GM18508 (cell line): Measurements from ENCODE around the gene NFYA.

ENCODE experiments used
- ATAC-seq: cut with Tn5 transposase; IDR thresholded peaks from one replicate; pipeline ENCODE4 v1.9.1; 2021; ENCODE audit warnings: moderate number of reproducible peaks; ENCODE audit not compliant: insufficient read depth, unreplicated experiment

The NFYA gene

GRCh38 chr6:41071923-41072835 lies 595 bp upstream of the NFYA start, which contains the start of gene OARD1:
Gene OARD1, minus strand, starts transcription at chr6:41072356. Its CDS starts 722 bp downstream, at chr6:41071634.
- ATAC-seq: peak; percentile 47

DNA sequence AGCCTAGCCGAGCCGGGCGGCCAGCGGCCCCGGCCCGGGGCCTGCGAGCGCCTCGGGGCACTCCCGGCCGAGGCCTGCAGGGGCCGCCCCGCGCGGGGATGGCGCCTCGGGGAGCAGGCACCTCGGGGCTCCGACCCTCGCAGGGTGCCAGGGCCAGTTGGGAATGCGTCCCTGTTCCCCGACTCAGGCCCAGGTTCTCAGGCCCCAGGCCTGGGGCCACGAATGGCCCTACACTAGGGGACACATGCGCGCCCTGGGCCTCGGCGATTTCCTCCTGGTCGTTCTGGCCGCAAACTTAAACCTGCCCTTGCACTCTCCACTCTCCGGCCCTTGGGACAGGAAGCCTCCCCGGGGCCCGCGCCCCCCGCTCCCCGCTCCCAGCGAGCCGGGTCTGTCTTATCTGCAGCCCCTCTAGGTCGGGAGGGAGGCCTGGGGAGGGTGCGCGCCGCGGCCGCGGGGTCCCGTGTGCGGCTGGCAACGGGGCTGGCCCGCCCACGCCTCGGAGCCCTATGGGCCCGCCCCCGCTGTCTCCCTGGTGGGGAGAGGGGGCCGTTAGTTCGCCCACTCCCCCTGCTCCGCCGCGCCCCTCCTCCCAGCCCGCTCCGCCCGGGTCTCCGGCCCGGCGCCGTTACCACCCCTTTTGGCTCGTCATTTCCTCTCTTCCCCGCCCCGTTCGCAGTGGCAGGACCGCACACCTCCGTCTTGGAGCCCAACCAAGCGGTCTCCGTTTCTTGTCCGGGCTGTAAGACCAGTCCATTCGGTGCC lies 611 bp downstream of the NFYA start:
- peak; percentile 1 for ATAC-seq

DNA sequence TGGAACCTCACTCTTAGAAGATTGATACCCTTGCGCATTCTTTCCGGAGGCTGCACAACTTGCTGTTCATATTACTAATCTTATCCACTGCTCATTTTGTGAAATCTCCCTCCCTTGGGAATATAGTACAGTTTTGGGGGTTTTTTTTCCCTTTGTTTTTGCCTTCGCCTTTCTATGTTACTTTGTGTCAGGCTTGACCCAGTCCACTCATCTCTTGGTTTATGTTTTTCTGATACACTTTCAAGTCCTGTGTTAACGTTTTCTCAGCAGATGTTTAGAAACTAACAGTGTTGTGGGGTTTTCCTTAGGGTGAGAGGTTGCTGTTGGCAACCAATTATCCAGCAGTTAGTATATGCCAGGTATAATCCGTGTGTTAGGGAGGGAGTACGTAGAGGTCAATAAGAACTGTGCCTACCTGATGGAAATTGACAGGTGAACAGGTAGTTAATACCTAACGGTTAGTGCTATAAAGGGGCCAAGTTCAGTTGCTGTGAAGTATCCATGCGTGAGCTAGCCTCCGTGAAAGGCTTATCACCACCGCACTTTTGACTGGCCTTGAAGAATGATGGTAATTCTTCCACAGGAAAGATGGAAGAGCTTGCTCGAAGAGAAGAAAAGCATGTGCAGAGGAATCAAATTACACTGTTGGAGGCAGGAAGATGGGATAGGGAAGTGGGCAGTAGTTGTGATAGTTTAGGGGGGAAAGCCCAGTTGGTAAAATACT lies 1.4 kb downstream of the NFYA start:
- no peak for ATAC-seq

DNA sequence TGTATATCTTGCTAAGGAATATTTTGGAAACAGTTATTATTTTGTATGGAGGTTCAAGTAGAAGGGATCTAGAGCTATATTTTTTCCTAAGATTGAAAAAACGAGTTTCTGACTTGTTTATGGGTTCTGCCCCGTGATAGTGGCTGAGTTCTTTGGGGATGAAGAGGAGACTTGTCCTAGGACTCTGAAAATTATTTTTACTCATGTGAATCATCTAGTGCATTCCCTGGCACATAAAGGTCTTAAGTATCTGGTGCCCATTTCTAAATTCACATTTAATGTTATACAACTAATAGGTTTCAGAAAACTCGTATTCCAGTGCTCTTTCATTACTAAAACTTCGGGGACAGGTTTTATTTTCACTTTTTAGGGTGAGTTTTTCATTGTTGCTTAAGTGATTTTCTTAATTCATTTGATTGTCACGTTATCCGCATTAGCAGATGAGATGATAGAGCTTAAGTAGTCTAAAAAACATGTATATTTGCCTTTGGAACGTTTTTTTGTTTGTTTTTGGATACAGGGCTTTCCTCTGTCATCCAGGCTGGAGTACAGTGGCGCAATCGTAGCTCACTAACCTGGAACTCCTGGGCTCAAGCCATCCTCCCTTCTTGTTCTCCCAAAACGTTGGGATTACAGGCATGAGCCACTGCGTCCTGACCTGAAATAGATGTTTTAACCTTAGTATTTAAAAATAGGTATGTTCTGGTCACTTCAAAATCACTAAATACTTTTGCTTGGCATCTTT lies 2.1 kb downstream of the NFYA start:
- no peak for ATAC-seq

DNA sequence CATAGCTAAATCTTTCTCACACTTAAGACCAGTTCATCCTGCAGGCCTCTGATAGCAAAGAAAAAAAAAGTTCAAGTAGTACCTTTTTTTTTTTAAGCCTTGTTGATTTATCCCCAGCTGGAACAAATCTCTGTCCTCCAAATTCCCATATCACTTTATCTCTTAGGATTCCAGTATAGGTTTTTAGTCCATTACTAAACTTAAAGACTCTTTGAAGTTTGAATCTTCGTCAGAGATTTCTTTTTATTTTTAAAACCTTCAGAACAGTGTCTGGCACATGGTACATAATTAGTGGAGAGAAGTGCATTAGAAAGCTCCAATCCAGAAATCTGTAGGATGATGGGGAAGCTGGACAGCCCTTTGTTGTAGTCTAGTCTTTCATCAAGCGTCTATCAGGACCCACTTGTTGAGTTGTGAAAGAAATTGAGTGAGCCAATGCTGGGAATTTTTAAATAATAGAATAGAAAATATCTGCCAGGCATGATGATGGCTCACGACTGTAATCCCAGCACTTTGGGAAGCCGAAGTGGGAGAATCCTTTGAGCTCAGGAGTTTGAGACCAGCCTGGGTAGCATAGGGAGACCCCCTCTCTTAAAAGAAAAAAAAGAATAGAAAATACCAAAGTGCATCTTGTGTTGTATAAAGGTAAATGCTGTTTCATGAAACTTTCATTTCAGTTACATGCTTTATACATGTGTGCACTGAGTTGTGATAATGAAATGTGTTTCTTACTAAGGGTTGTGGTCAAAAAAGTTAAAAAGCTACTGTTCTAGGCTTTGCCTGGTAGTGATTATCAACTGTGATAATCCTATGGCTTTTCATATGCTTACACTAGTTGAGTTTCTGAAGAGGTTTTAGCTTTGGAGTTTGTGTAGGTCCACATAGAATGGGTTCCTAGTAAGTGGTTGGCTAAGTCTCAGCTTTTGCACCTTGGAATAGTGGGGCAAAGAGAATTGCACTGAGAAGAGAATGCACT lies 3.2 kb downstream of the NFYA start:
- ATAC-seq: no peak

- ATAC-seq: no peak
Measured at GRCh38 chr6:41077536-41077935, 4.8 kb downstream of the NFYA start.

- no peak for ATAC-seq
Measured at GRCh38 chr6:41078101-41078500, 5.3 kb downstream of the NFYA start.

DNA sequence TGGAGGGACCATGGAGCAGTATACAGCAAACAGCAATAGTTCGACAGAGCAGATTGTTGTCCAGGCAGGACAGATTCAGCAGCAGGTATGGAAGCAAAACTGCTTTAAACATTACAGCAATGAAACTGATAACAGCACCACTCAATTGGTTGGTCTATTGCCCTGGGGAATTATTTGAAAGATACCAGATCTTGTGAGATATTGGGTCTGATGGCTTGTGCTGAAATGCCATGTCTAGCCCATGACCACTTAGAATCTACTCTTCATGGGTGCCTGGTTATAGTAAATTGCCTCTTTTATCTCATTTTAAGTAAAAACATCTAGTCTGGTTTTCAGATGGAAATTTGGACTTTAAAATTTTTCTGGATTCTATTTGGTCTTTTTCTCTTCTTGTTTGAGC lies 6.3 kb downstream of the NFYA start:
- no peak for ATAC-seq

- ATAC-seq: no peak
Measured at GRCh38 chr6:41080621-41081020, 7.8 kb downstream of the NFYA start.

- ATAC-seq: no peak
Measured at GRCh38 chr6:41083072-41083471, 10.3 kb downstream of the NFYA start.

GRCh38 chr6:41085182-41085581 lies 12.4 kb downstream of the NFYA start:
- no peak for ATAC-seq

GRCh38 chr6:41088451-41088850 lies 15.7 kb downstream of the NFYA start:
- ATAC-seq: no peak

GRCh38 chr6:41090841-41091761 lies 18.3 kb downstream of the NFYA start:
- ATAC-seq: no peak

DNA sequence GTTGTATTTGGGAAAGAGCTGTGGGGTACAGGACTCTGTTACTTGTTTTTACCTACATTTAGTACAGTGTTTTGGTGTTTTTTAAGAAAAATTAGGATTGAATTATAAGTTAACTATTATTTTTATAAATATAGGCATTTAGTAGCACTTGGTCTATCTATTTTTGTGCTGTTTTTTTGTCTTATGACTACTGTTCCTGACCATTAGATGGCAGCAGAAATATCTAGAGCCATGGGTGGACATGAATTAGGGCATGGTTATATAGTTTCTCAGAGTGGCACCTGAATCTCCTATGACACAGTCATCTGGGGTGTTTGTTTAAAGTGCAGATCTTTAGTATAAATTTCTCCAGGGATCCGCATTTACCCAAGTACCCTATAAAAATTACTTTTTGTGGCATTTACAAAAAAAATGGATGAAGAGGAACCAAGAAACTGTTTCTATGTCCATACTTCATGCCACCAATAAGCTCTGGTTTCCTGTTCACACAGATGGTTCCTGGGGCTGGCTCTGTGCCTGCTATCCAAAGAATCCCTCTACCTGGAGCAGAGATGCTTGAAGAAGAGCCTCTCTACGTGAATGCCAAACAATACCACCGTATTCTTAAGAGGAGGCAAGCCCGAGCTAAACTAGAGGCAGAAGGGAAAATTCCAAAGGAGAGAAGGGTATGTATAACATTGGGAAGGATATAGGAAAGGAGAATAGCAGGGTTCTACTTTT lies 19.8 kb downstream of the NFYA start:
- no peak for ATAC-seq

DNA sequence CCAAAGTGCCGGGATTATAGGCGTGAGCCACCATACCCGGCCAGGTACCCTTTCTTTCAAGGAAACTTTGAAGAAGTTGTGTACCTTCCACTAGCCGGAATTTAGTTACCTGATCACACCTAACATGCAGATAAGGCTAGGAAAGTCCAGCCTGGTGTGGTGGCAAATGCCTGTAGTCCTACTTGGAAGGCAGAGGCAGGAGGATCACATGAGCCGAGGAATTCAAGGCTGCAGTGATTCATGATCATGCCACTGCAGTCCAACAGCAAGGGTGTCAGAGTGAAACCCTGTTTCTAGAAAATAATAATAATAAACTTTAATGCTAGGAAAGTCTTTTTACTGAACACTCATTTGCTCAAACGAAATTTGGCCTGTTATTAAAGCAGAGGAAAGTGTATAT lies 21.0 kb downstream of the NFYA start:
- ATAC-seq: no peak

- no peak for ATAC-seq
Measured at GRCh38 chr6:41097467-41098090, 24.8 kb downstream of the NFYA start.

DNA sequence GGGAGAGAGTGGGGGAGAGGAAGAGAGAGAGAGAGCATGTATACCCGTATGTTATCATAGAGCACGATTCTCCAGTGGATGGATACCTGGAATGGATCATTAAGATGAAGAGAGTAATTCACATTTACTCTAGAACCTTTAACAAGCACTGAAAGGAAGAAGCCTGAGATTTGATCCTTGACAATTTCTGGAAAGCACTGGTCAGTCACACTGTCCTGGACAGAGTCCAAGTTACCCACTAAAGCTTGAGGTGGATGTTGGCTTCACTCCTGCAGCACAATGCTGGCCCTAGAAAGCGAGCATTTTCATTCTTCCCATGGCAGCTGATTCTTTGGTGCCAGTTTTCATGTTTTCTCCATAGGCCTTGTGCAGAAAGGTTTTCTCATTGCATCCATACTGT lies 25.6 kb downstream of the NFYA start:
- ATAC-seq: no peak
